ENCODE measurements around the gene FSD2. TPM values are rescaled to one million over a fixed set of nuclear protein-coding genes. Genes with fewer than 3 reads are reported as not detected.

The FSD2 gene
- 1 to 10 TPM in 1 of 4 donors, under 1 TPM in 3; 0.13 to 1.6 (median 0.69) TPM for total RNA-seq

- Histone ChIP-seq H3K36me3 (no peaks in the 10 kb centered on the region), H3K4me1 (peaks cover 15 to 36% of the 10 kb centered on the region in 2 donors), H3K4me3 (replicated peaks in 1 of 3) (no peak within 1 kb of the TSS), H3K27ac (peak within 1 kb of the TSS; percentile 78 to 84 (median 81)), H3K9me3 (no peaks in the 10 kb centered on the region), H3K27me3 (no peaks in the 10 kb centered on the region)
- DNase-seq: peak; percentile 89 to 90
- TF ChIP-seq POLR2A (IDR thresholded peaks at IDR 0.05): peak in 1 of 2 donors; percentile 54
- TF ChIP-seq CTCF (IDR thresholded peaks at IDR 0.05): no peak
- intact Hi-C loops (cut with DNase I): no loop called here
- WGBS, 2 donors: 11 to 19% methylated on average over 2 of the region's 2 CpGs
Measured at GRCh38 chr15:82805994-82806406, at the start of gene FSD2. Gene FSD2, minus strand, starts transcription at chr15:82806069. Its CDS starts 18,679 bp downstream, at chr15:82787390.

- DNase-seq: no peak
- Histone ChIP-seq H3K9me3 (no peaks in the 10 kb centered on the region), H3K36me3 (peaks cover 0 to 4% of the 10 kb centered on the region in 2 donors), H3K4me1 (peaks cover 12 to 21% of the 10 kb centered on the region in 2 donors), H3K27me3 (no peaks in the 10 kb centered on the region), H3K4me3 (replicated peaks in 1 of 3) (no peak overlapping the region), H3K27ac (no peak overlapping the region)
- WGBS, 2 donors: 94 to 99% methylated on average over 11 to 15 of the region's 21 CpGs
- intact Hi-C loops (cut with DNase I): loop anchor here (5.0 kb wide), 1 partner anchor 148 kb away; no protein-coding TSS in a partner anchor
- TF ChIP-seq CTCF (IDR thresholded peaks at IDR 0.05) (no peak), POLR2A (IDR thresholded peaks at IDR 0.05) (no peak)
Measured at GRCh38 chr15:82854554-82854953, 48.7 kb upstream of the FSD2 start.

- TF ChIP-seq CTCF (IDR thresholded peaks at IDR 0.05) (no peak), POLR2A (IDR thresholded peaks at IDR 0.05) (no peak)
- intact Hi-C loops (cut with DNase I): loop anchor here (5.0 kb wide), 1 partner anchor 149 kb away; no protein-coding TSS in a partner anchor
- DNase-seq: no peak
- no peaks in the 10 kb centered on the region for H3K27me3 ChIP-seq
- no peaks in the 10 kb centered on the region for H3K9me3 ChIP-seq
- H3K4me3 ChIP-seq (replicated peaks in 1 of 3): no peak overlapping the region
- peaks cover 0 to 4% of the 10 kb centered on the region in 2 donors for H3K36me3 ChIP-seq
- no peak overlapping the region for H3K27ac ChIP-seq
- WGBS, 2 donors: 70 to 78% methylated on average over 15 to 16 of the region's 16 CpGs
- peaks cover 12 to 28% of the 10 kb centered on the region in 2 donors for H3K4me1 ChIP-seq
Measured at GRCh38 chr15:82852941-82853561, 47.2 kb upstream of the FSD2 start.

GRCh38 chr15:82851981-82852511 is 46.2 kb upstream of the FSD2 start:
- TF ChIP-seq POLR2A (IDR thresholded peaks at IDR 0.05): no peak
- no peak for TF ChIP-seq CTCF (IDR thresholded peaks at IDR 0.05)
- intact Hi-C loops (cut with DNase I): loop anchor here (5.0 kb wide), 1 partner anchor 150 kb away; no protein-coding TSS in a partner anchor
- peaks cover 0 to 4% of the 10 kb centered on the region in 2 donors for H3K36me3 ChIP-seq
- no peaks in the 10 kb centered on the region for H3K9me3 ChIP-seq
- no peak overlapping the region for H3K27ac ChIP-seq
- 83 to 84% methylated on average over 9 of the region's 9 CpGs for WGBS, 2 donors
- DNase-seq: no peak
- H3K27me3 ChIP-seq: no peaks in the 10 kb centered on the region
- H3K4me1 ChIP-seq: peaks cover 12 to 28% of the 10 kb centered on the region in 2 donors
- H3K4me3 ChIP-seq (replicated peaks in 1 of 3): no peak overlapping the region

GRCh38 chr15:82851306-82851850 is 45.5 kb upstream of the FSD2 start:
- TF ChIP-seq CTCF (IDR thresholded peaks at IDR 0.05) (no peak), POLR2A (IDR thresholded peaks at IDR 0.05) (no peak)
- no peak for DNase-seq
- Histone ChIP-seq H3K4me1 (peaks cover 8 to 23% of the 10 kb centered on the region in 2 donors), H3K36me3 (peaks cover 0 to 4% of the 10 kb centered on the region in 2 donors), H3K4me3 (replicated peaks in 1 of 3) (no peak overlapping the region), H3K27me3 (no peaks in the 10 kb centered on the region), H3K9me3 (no peaks in the 10 kb centered on the region), H3K27ac (no peak overlapping the region)
- intact Hi-C loops (cut with DNase I): loop anchor here (5.0 kb wide), 1 partner anchor 151 kb away; no protein-coding TSS in a partner anchor
- 91 to 97% methylated on average over 14 of the region's 14 CpGs for WGBS, 2 donors

Data from thyroid gland (tissue), 4 donors.